ENCODE results near the gene ZNF275. TPM values are rescaled to one million over a fixed set of nuclear protein-coding genes. Genes with fewer than 3 reads are reported as not detected.

ZNF275 gene
- total RNA-seq, 1 experiment from 2014 or later: 5.0 TPM

DNA sequence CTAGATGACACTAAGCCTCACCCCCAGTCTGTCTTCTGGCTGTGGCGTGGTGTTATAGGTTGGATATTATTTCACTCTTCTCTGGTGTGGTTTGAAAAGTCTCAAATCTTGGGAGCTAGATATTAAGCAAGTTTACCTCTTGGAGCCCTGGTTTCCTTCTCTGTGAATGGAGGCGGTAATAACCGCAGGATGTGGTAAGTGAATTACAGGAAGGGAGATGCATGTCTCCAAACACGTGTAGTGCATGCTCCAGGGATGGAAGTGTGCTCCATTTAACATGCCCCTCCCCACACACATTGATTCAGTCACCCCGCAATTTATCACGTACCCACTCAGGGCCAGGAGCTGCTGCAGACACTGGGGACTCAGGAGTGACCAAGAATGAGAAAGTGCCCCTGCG, 4.9 kb downstream of the ZNF275 start:
- DNase-seq (ENCODE audit: low read depth, low spot score) (no peak), ATAC-seq (no peak)
- no peak overlapping the region for H3K4me3 ChIP-seq (ENCODE audit: low read depth in 2 of 2, low read length in 2 of 2)
- TF ChIP-seq SIN3A (IDR thresholded peaks at IDR 0.05; ENCODE audit: borderline replicate concordance, insufficient read depth, low read depth, low read length) (no peak), POLR2AphosphoS5 (IDR thresholded peaks at IDR 0.05; ENCODE audit: low read depth, low read length) (no peak), TCF7L2 (IDR thresholded peaks at IDR 0.05; ENCODE audit: low read depth, low read length) (no peak), CTCF (IDR thresholded peaks at IDR 0.05) (no peak)
- TF ChIP-seq, protein P1, sequence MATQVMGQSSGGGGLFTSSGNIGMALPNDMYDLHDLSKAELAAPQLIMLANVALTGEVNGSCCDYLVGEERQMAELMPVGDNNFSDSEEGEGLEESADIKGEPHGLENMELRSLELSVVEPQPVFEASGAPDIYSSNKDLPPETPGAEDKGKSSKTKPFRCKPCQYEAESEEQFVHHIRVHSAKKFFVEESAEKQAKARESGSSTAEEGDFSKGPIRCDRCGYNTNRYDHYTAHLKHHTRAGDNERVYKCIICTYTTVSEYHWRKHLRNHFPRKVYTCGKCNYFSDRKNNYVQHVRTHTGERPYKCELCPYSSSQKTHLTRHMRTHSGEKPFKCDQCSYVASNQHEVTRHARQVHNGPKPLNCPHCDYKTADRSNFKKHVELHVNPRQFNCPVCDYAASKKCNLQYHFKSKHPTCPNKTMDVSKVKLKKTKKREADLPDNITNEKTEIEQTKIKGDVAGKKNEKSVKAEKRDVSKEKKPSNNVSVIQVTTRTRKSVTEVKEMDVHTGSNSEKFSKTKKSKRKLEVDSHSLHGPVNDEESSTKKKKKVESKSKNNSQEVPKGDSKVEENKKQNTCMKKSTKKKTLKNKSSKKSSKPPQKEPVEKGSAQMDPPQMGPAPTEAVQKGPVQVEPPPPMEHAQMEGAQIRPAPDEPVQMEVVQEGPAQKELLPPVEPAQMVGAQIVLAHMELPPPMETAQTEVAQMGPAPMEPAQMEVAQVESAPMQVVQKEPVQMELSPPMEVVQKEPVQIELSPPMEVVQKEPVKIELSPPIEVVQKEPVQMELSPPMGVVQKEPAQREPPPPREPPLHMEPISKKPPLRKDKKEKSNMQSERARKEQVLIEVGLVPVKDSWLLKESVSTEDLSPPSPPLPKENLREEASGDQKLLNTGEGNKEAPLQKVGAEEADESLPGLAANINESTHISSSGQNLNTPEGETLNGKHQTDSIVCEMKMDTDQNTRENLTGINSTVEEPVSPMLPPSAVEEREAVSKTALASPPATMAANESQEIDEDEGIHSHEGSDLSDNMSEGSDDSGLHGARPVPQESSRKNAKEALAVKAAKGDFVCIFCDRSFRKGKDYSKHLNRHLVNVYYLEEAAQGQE (IDR thresholded peaks at IDR 0.05; ENCODE audit: insufficient read depth in 1 of 2, low read depth in 2 of 2, low read length in 1 of 2): no peak
- intact Hi-C loops (cut with micrococcal nuclease; ENCODE audit: unreplicated experiment) (no loop called here), in situ Hi-C loops (cut with HindIII; ENCODE audit: low pct_unique_long_range_greater_than_20kb, low sequenced_read_pairs) (no loop called here)
- CTCF ChIA-PET: no interaction called here
- no peaks in the 10 kb centered on the region for H3K27me3 ChIP-seq (ENCODE audit: control insufficient read depth, insufficient read depth, low read length)
- H3K36me3 ChIP-seq (ENCODE audit: control insufficient read depth, insufficient read depth, low read length): no peaks in the 10 kb centered on the region
- no peak overlapping the region for H3K27ac ChIP-seq (ENCODE audit: low read length)
- no peaks in the 10 kb centered on the region for H3K4me1 ChIP-seq (ENCODE audit: control insufficient read depth, insufficient read depth, low read length)
- POLR2A ChIA-PET: no interaction called here
- no peaks in the 10 kb centered on the region for H3K9me3 ChIP-seq (ENCODE audit: control insufficient read depth, insufficient read depth, low read depth, low read length)
- no TSS peak for BruUV-seq (replicated peaks)

DNA sequence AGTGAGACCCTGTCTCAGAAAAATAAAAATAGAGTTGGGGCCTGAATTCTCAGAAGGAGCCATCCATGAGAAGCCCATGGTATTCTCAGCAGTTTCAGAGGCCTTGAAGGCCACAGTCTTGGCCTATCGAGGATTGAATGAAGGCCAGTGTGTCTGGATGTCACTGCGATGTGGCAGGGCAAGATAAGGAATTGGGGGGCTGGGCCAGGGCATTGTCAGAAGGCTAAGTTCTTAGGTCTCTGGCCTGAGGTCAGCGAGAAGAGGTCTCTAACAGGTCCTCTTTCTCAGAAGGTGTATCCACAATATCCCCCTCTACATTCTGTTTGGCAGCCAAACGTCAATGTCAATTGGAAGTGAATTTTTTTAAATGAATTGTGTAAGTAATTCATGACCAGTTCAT, 5.7 kb downstream of the ZNF275 start:
- ChIA-PET CTCF (no interaction called here), POLR2A (no interaction called here)
- Histone ChIP-seq H3K4me3 (ENCODE audit: low read depth in 2 of 2, low read length in 2 of 2) (no peak overlapping the region), H3K4me1 (ENCODE audit: control insufficient read depth, insufficient read depth, low read length) (no peaks in the 10 kb centered on the region), H3K36me3 (ENCODE audit: control insufficient read depth, insufficient read depth, low read length) (no peaks in the 10 kb centered on the region), H3K27me3 (ENCODE audit: control insufficient read depth, insufficient read depth, low read length) (no peaks in the 10 kb centered on the region), H3K9me3 (ENCODE audit: control insufficient read depth, insufficient read depth, low read depth, low read length) (no peaks in the 10 kb centered on the region), H3K27ac (ENCODE audit: low read length) (no peak overlapping the region)
- intact Hi-C loops (cut with micrococcal nuclease; ENCODE audit: unreplicated experiment) (no loop called here), in situ Hi-C loops (cut with HindIII; ENCODE audit: low pct_unique_long_range_greater_than_20kb, low sequenced_read_pairs) (no loop called here)
- no TSS peak for BruUV-seq (replicated peaks)
- no peak for ATAC-seq
- TF ChIP-seq CTCF (IDR thresholded peaks at IDR 0.05) (no peak), TCF7L2 (IDR thresholded peaks at IDR 0.05; ENCODE audit: low read depth, low read length) (no peak), SIN3A (IDR thresholded peaks at IDR 0.05; ENCODE audit: borderline replicate concordance, insufficient read depth, low read depth, low read length) (no peak), POLR2AphosphoS5 (IDR thresholded peaks at IDR 0.05; ENCODE audit: low read depth, low read length) (no peak)
- TF ChIP-seq, protein P1 (IDR thresholded peaks at IDR 0.05; ENCODE audit: insufficient read depth in 1 of 2, low read depth in 2 of 2, low read length in 1 of 2): no peak
- DNase-seq (ENCODE audit: low read depth, low spot score): no peak

Measured in Panc1 (cell line).